Memory B cell (primary cell): ENCODE measurements around the gene GLI1.

Experiments
- ATAC-seq: fragments of 150-1000 bp; cut with Tn5 transposase; 2 replicates; pipeline ENCODE4 v1.10.0; 2021; ENCODE audit warnings: low read depth, mild to moderate bottlenecking, moderate library complexity
- DNase-seq, 2 donors: peaks; one replicate each; pipeline ENCODE4 v3.0.0; 2022; ENCODE audit warnings: low spot score in 2 of 2
- H3K27ac Mint-ChIP-seq: one replicate; pipeline ENCODE4 v1.8.0; 2022; ENCODE audit warnings: mild to moderate bottlenecking, moderate library complexity, mixed read lengths
- H3K27me3 Mint-ChIP-seq: one replicate; pipeline ENCODE4 v1.8.0; 2022; ENCODE audit warnings: mixed read lengths
- H3K36me3 Mint-ChIP-seq: one replicate; pipeline ENCODE4 v1.8.0; 2022; ENCODE audit warnings: mild to moderate bottlenecking, mixed read lengths
- H3K4me1 Mint-ChIP-seq: one replicate; pipeline ENCODE4 v1.8.0; 2022; ENCODE audit warnings: mixed read lengths
- H3K4me3 Mint-ChIP-seq: one replicate; pipeline ENCODE4 v1.8.0; 2022; ENCODE audit warnings: mild to moderate bottlenecking, moderate library complexity, mixed read lengths
- H3K9me3 Mint-ChIP-seq: one replicate; pipeline ENCODE4 v1.8.0; 2022; ENCODE audit warnings: mixed read lengths

The GLI1 gene

GRCh38 chr12:57451233-57451778, 8.3 kb upstream of the GLI1 start:
- Mint-ChIP-seq H3K27me3 (peaks cover 1% of the 10 kb centered on the region), H3K4me1 (peaks cover 10% of the 10 kb centered on the region), H3K27ac (no peak overlapping the region), H3K4me3 (no peak overlapping the region), H3K36me3 (no peaks in the 10 kb centered on the region), H3K9me3 (no peaks in the 10 kb centered on the region)
- ATAC-seq: no peak
- DNase-seq: no peak

- no peak overlapping the region for H3K4me3 Mint-ChIP-seq
- no peak for DNase-seq
- no peaks in the 10 kb centered on the region for H3K36me3 Mint-ChIP-seq
- no peak for ATAC-seq
- H3K27ac Mint-ChIP-seq: no peak overlapping the region
- peaks cover 1% of the 10 kb centered on the region for H3K27me3 Mint-ChIP-seq
- no peaks in the 10 kb centered on the region for H3K9me3 Mint-ChIP-seq
- peaks cover 10% of the 10 kb centered on the region for H3K4me1 Mint-ChIP-seq
These were observed 7.2 kb upstream of the GLI1 start for GRCh38 chr12:57452181-57452936.

GRCh38 chr12:57452937-57453509, 6.6 kb upstream of the GLI1 start:
- Mint-ChIP-seq H3K4me3 (no peak overlapping the region), H3K27me3 (peaks cover 1% of the 10 kb centered on the region), H3K27ac (no peak overlapping the region), H3K4me1 (peaks cover 10% of the 10 kb centered on the region), H3K36me3 (no peaks in the 10 kb centered on the region), H3K9me3 (no peaks in the 10 kb centered on the region)
- peak in 1 of 2 donors; percentile 59 for DNase-seq
- peak; percentile 53 for ATAC-seq

GRCh38 chr12:57454213-57454565, 5.4 kb upstream of the GLI1 start:
- no peaks in the 10 kb centered on the region for H3K36me3 Mint-ChIP-seq
- peaks cover 1% of the 10 kb centered on the region for H3K27me3 Mint-ChIP-seq
- ATAC-seq: no peak
- no peaks in the 10 kb centered on the region for H3K9me3 Mint-ChIP-seq
- no peak overlapping the region for H3K4me3 Mint-ChIP-seq
- peaks cover 18% of the 10 kb centered on the region for H3K4me1 Mint-ChIP-seq
- no peak for DNase-seq
- no peak overlapping the region for H3K27ac Mint-ChIP-seq

GRCh38 chr12:57454566-57455373, 4.8 kb upstream of the GLI1 start, which contains the start of gene INHBE:
Gene INHBE (plus strand): TSS chr12:57455307. CDS start chr12:57455537, 230 bp downstream.
- peaks cover 22% of the 10 kb centered on the region for H3K4me1 Mint-ChIP-seq
- no peak for ATAC-seq
- no peaks in the 10 kb centered on the region for H3K9me3 Mint-ChIP-seq
- H3K27ac Mint-ChIP-seq: peak within 1 kb of the TSS; percentile 9
- DNase-seq: no peak
- no peaks in the 10 kb centered on the region for H3K36me3 Mint-ChIP-seq
- H3K4me3 Mint-ChIP-seq: peak within 1 kb of the TSS; percentile 84
- H3K27me3 Mint-ChIP-seq: peaks cover 1% of the 10 kb centered on the region

- no peaks in the 10 kb centered on the region for H3K36me3 Mint-ChIP-seq
- peaks cover 1% of the 10 kb centered on the region for H3K27me3 Mint-ChIP-seq
- H3K4me1 Mint-ChIP-seq: peaks cover 27% of the 10 kb centered on the region
- no peaks in the 10 kb centered on the region for H3K9me3 Mint-ChIP-seq
- no peak for DNase-seq
- peak overlapping the region; percentile 9 for H3K27ac Mint-ChIP-seq
- ATAC-seq: no peak
- peak overlapping the region; percentile 84 for H3K4me3 Mint-ChIP-seq
These were observed 4.0 kb upstream of the GLI1 start for GRCh38 chr12:57455374-57456144.

- H3K36me3 Mint-ChIP-seq: no peaks in the 10 kb centered on the region
- no peaks in the 10 kb centered on the region for H3K9me3 Mint-ChIP-seq
- DNase-seq (peak; percentile 56 to 57), ATAC-seq (peak; percentile 25)
- H3K4me1 Mint-ChIP-seq: peaks cover 31% of the 10 kb centered on the region
- H3K27me3 Mint-ChIP-seq: peaks cover 1% of the 10 kb centered on the region
- H3K4me3 Mint-ChIP-seq: peak overlapping the region; percentile 84
- peak overlapping the region; percentile 9 for H3K27ac Mint-ChIP-seq
These were observed 3.4 kb upstream of the GLI1 start for GRCh38 chr12:57456145-57456700.

GRCh38 chr12:57456737-57457490, 2.7 kb upstream of the GLI1 start:
- ATAC-seq (no peak), DNase-seq (no peak)
- H3K4me1 Mint-ChIP-seq: peaks cover 35% of the 10 kb centered on the region
- H3K27me3 Mint-ChIP-seq: peaks cover 1% of the 10 kb centered on the region
- no peaks in the 10 kb centered on the region for H3K36me3 Mint-ChIP-seq
- peak overlapping the region; percentile 93 for H3K27ac Mint-ChIP-seq
- no peak overlapping the region for H3K4me3 Mint-ChIP-seq
- no peaks in the 10 kb centered on the region for H3K9me3 Mint-ChIP-seq

- Mint-ChIP-seq H3K4me3 (peak overlapping the region; percentile 96), H3K4me1 (peaks cover 44% of the 10 kb centered on the region), H3K9me3 (no peaks in the 10 kb centered on the region), H3K27ac (peak overlapping the region; percentile 93), H3K27me3 (no peaks in the 10 kb centered on the region), H3K36me3 (no peaks in the 10 kb centered on the region)
- ATAC-seq (no peak), DNase-seq (no peak)
These were observed 925 bp upstream of the GLI1 start for GRCh38 chr12:57458665-57459054.

GRCh38 chr12:57459055-57459749, 383 bp upstream of the GLI1 start:
- H3K36me3 Mint-ChIP-seq: no peaks in the 10 kb centered on the region
- H3K4me3 Mint-ChIP-seq: peak overlapping the region; percentile 96
- no peaks in the 10 kb centered on the region for H3K27me3 Mint-ChIP-seq
- DNase-seq (peak; percentile 94 to 95), ATAC-seq (peak; percentile 77)
- no peaks in the 10 kb centered on the region for H3K9me3 Mint-ChIP-seq
- H3K27ac Mint-ChIP-seq: peak overlapping the region; percentile 93
- peaks cover 47% of the 10 kb centered on the region for H3K4me1 Mint-ChIP-seq

- peaks cover 53% of the 10 kb centered on the region for H3K4me1 Mint-ChIP-seq
- peak overlapping the region; percentile 0 for H3K27ac Mint-ChIP-seq
- no peaks in the 10 kb centered on the region for H3K27me3 Mint-ChIP-seq
- DNase-seq (no peak), ATAC-seq (no peak)
- H3K36me3 Mint-ChIP-seq: no peaks in the 10 kb centered on the region
- no peaks in the 10 kb centered on the region for H3K9me3 Mint-ChIP-seq
- H3K4me3 Mint-ChIP-seq: peak overlapping the region; percentile 76
These were observed 841 bp downstream of the GLI1 start for GRCh38 chr12:57460468-57460784.

- Mint-ChIP-seq H3K36me3 (no peaks in the 10 kb centered on the region), H3K27me3 (no peaks in the 10 kb centered on the region)
These were observed 1.3 kb downstream of the GLI1 start for GRCh38 chr12:57460841-57461275.

More at GRCh38 chr12:57460841-57461275, 1.3 kb downstream of the GLI1 start:
- peaks cover 49% of the 10 kb centered on the region for H3K4me1 Mint-ChIP-seq
- DNase-seq: no peak
- H3K4me3 Mint-ChIP-seq: peak overlapping the region; percentile 89
- H3K9me3 Mint-ChIP-seq: no peaks in the 10 kb centered on the region
- H3K27ac Mint-ChIP-seq: no peak overlapping the region
- ATAC-seq: no peak
